HepG2 (cell line): ENCODE measurements around the gene GBE1. TPM values are rescaled to one million over a fixed set of nuclear protein-coding genes. Genes with fewer than 3 reads are reported as not detected.

Experiments used
- ATAC-seq: fragments of 200-7000 bp; cut with Tn5 transposase; 3 replicates; pipeline ENCODE4 v1.9.1; 2020; ENCODE audit warnings: mild to moderate bottlenecking, moderate library complexity
- BruUV-seq: library from RNA; stranded (reverse); fragments of 400-500 nt; replicated peaks from 2 replicates; lab custom pipeline; 2021; lab: Mats Ljungman, UMichigan
- CTCF ChIA-PET: fragments of 300-600 bp; formaldehyde crosslinking; extraction: SDS; loops from one replicate; lab custom pipeline; 2021; ENCODE audit warnings: low total read pairs, inconsistent platforms, low intra/inter-chr PET ratio; lab: Yijun Ruan, JAX
- POLR2A ChIA-PET: fragments of 350-600 bp; sonication (Branson Sonifier 250); formaldehyde crosslinking; loops from one replicate; lab custom pipeline; 2020; ENCODE audit warnings: antibody characterized with exemption, inconsistent platforms; lab: Yijun Ruan, JAX
- DNase-seq: peaks from one replicate; pipeline ENCODE4 v3.0.0-alpha.2; 2015; ENCODE audit warnings: low spot score
- FAIRE-seq: peaks from 3 replicates; lab custom pipeline; 2011; peaks lifted over from hg19 to GRCh38; lab: Jason Lieb, UNC
- H2AFZ ChIP-seq: one replicate; pipeline ENCODE4 v1.6.1; 2011; ENCODE audit warnings: low read length, inconsistent platforms
- H3K27ac ChIP-seq: fragments of 300-600 bp; 3 replicates; pipeline ENCODE4 v1.8.0; 2011; ENCODE audit warnings: mixed run types, mild to moderate bottlenecking, mixed read lengths, low read length, inconsistent platforms; ENCODE audit not compliant: insufficient read depth; ENCODE audit errors: extremely low read length
- H3K27me3 ChIP-seq, 2 experiments: fragments of 200-600 bp in 1 of 2; 2 replicates in 1 of 2; 3 replicates in 1 of 2; pipeline versions ENCODE4 v1.6.0 to v1.8.0; 2011; ENCODE audit warnings: low read length in 2 of 2, mild to moderate bottlenecking in 2 of 2, moderate library complexity in 2 of 2, inconsistent platforms in 1 of 2; ENCODE audit not compliant: insufficient read depth in 2 of 2, control insufficient read depth in 1 of 2
- H3K36me3 ChIP-seq, 2 experiments: fragments of 200-600 bp in 1 of 2; replicated peaks in 1 of 2; 2 replicates in 1 of 2; 3 replicates in 1 of 2; pipeline versions ENCODE4 v1.5.1 to v1.8.0; 2011; ENCODE audit warnings: low read length in 2 of 2, inconsistent platforms in 1 of 2; ENCODE audit not compliant: insufficient read depth in 2 of 2, control insufficient read depth in 1 of 2
- H3K4me1 ChIP-seq: 2 replicates; pipeline ENCODE4 v1.5.1; 2012; ENCODE audit warnings: low read length, inconsistent platforms; ENCODE audit not compliant: insufficient read depth
- H3K4me2 ChIP-seq: 2 replicates; pipeline ENCODE4 v1.6.0; 2011; ENCODE audit warnings: low read depth, low read length, inconsistent platforms
- H3K4me3 ChIP-seq, 3 experiments: fragments of 200-600 bp in 1 of 3; sonication (generic), shearing (Covaris generic) in 1 of 3; replicated peaks in 1 of 3; 2 replicates each; pipeline ENCODE4 v1.5.1; 2011 to 2016; ENCODE audit warnings: low read length in 3 of 3, inconsistent platforms in 2 of 3, low read depth in 2 of 3, mild to moderate bottlenecking in 2 of 3, control low read depth in 1 of 3, mixed read lengths in 1 of 3; ENCODE audit not compliant: insufficient read depth in 1 of 3
- H3K79me2 ChIP-seq: one replicate; pipeline ENCODE4 v1.6.1; 2011; ENCODE audit warnings: low read length, inconsistent platforms; ENCODE audit not compliant: insufficient read depth
- H3K9ac ChIP-seq: 2 replicates; pipeline ENCODE4 v1.6.0; 2011; ENCODE audit warnings: mild to moderate bottlenecking, low read depth, low read length, inconsistent platforms; ENCODE audit not compliant: insufficient read depth
- H3K9me3 ChIP-seq: 2 replicates; pipeline ENCODE4 v1.5.1; 2012; ENCODE audit warnings: mild to moderate bottlenecking, low read length
- H4K20me1 ChIP-seq: 2 replicates; pipeline ENCODE4 v1.6.0; 2011; ENCODE audit warnings: inconsistent platforms, mild to moderate bottlenecking, low read length, moderate library complexity; ENCODE audit not compliant: insufficient read depth
- BRF2 ChIP-seq: sonication (generic); formaldehyde crosslinking; IDR thresholded peaks from 2 replicates; pipeline ENCODE4 v1.8.1; 2022; ENCODE audit warnings: mild to moderate bottlenecking, missing genetic modification reagents
- IKZF1 ChIP-seq: fragments of 450-650 bp; IDR thresholded peaks from 2 replicates; pipeline ENCODE4 v1.7.1; 2016
- JUN ChIP-seq: sonication (generic); formaldehyde crosslinking; IDR thresholded peaks from 2 replicates; pipeline ENCODE4 v1.4.0; 2020; ENCODE audit warnings: mild to moderate bottlenecking, missing genetic modification reagents
- NFIC ChIP-seq: IDR thresholded peaks from 2 replicates; pipeline ENCODE4 v1.6.1; 2012; ENCODE audit warnings: mild to moderate bottlenecking, low read length, inconsistent platforms
- PAF1 ChIP-seq: IDR thresholded peaks from 2 replicates; pipeline ENCODE4 v1.6.1; 2016; ENCODE audit warnings: missing genetic modification reagents, missing compliant biosample characterization
- PHF8 ChIP-seq: sonication (generic); formaldehyde crosslinking; IDR thresholded peaks from 2 replicates; pipeline ENCODE4 v1.5.0; 2020; ENCODE audit warnings: missing genetic modification reagents
- PTBP1 ChIP-seq: fragments of 200-400 bp; formaldehyde crosslinking; IDR thresholded peaks from 2 replicates; pipeline ENCODE4 v1.6.1; 2018; ENCODE audit warnings: low read length, low read depth; ENCODE audit not compliant: poor library complexity, severe bottlenecking
- SYNCRIP ChIP-seq: fragments of 200-400 bp; formaldehyde crosslinking; IDR thresholded peaks from 2 replicates; pipeline ENCODE4 v1.6.1; 2018; ENCODE audit warnings: mild to moderate bottlenecking, low read depth, low read length; ENCODE audit not compliant: insufficient read depth
- TRIM24 ChIP-seq: sonication (generic); formaldehyde crosslinking; IDR thresholded peaks from 2 replicates; pipeline ENCODE4 v1.8.0; 2022; ENCODE audit warnings: mild to moderate bottlenecking, missing genetic modification reagents
- USF2 ChIP-seq, 2 experiments: sonication (generic) in 1 of 2; formaldehyde crosslinking in 1 of 2; IDR thresholded peaks; 2 replicates each; pipeline versions ENCODE4 v1.5.1 to v1.6.1; 2011 to 2020; ENCODE audit warnings: borderline replicate concordance in 1 of 2, low read depth in 1 of 2, low read length in 1 of 2, mild to moderate bottlenecking in 1 of 2, missing genetic modification reagents in 1 of 2, moderate library complexity in 1 of 2
- ZFP36L1 ChIP-seq: sonication (generic); formaldehyde crosslinking; IDR thresholded peaks from 2 replicates; pipeline ENCODE4 v1.8.0; 2022; ENCODE audit warnings: mild to moderate bottlenecking, missing genetic modification reagents, moderate library complexity
- ZNF20 ChIP-seq: sonication (generic); formaldehyde crosslinking; IDR thresholded peaks from 2 replicates; pipeline ENCODE4 v1.4.0; 2020; ENCODE audit warnings: mild to moderate bottlenecking, moderate library complexity, missing genetic modification reagents
- ZNF350 ChIP-seq: sonication (generic); formaldehyde crosslinking; IDR thresholded peaks from 2 replicates; pipeline ENCODE4 v1.4.0; 2020; ENCODE audit warnings: mild to moderate bottlenecking, low read depth, missing genetic modification reagents, borderline replicate concordance
- ZNF432 ChIP-seq: sonication (generic); formaldehyde crosslinking; IDR thresholded peaks from 2 replicates; pipeline ENCODE4 v1.5.0; 2020; ENCODE audit warnings: missing genetic modification reagents, mild to moderate bottlenecking, borderline replicate concordance
- in situ Hi-C: cut with HindIII; loops from 2 replicates; pipeline ENCODE4 v1.10.0; 2017; ENCODE audit warnings: low pct_unique_long_range_greater_than_20kb; ENCODE audit not compliant: extremely low pct_ligation_motif_present
- intact Hi-C: fragments of 100-400 bp; cut with micrococcal nuclease; formaldehyde crosslinking; loops from one replicate; pipeline ENCODE4 v1.10.0; 2022; ENCODE audit not compliant: unreplicated experiment
- polyA plus RNA-seq, 8 experiments: library from polyadenylated mRNA; depleted of rRNA in 3 of 8; stranded (reverse) in 7 of 8; unstranded in 1 of 8; fragments of >200 nt; fragmentation: Illumina TruSeq in 4 of 8; extraction: Trizol in 4 of 8; gene quantifications; 2 replicates each; pipeline versions ENCODE4 v1.2.1 to v1.2.3, GENCODE V29; 2011 to 2016; ENCODE audit warnings: low read depth in 4 of 8, missing spikeins in 1 of 8, mixed read lengths in 1 of 8; ENCODE audit not compliant: insufficient read depth in 1 of 8
- total RNA-seq, 5 experiments: library from RNA; depleted of rRNA; stranded (reverse); fragments of >200 nt; fragmentation: Illumina TruSeq; extraction: Trizol; gene quantifications; 2 replicates each; pipeline ENCODE4 v1.2.3, GENCODE V29; 2016; ENCODE audit warnings: low read depth in 1 of 5
- TF ChIP-seq, protein P1 (sequence below), 2 experiments: IDR thresholded peaks; 2 replicates each; pipeline ENCODE4 v1.6.1; 2011 to 2012; ENCODE audit warnings: low read length in 2 of 2, borderline replicate concordance in 1 of 2, low read depth in 1 of 2, mild to moderate bottlenecking in 1 of 2, moderate library complexity in 1 of 2
- TF ChIP-seq, protein P2 (sequence below): sonication (generic); formaldehyde crosslinking; IDR thresholded peaks from 2 replicates; pipeline ENCODE4 v1.4.0; 2020; ENCODE audit warnings: mild to moderate bottlenecking, missing genetic modification reagents

The GBE1 gene
- total and polyA plus RNA-seq, 2 of the 13 experiments (the other 11 are each of a cell fraction or from before 2014, with no cell fraction given), result 22.9 to 36.1 TPM

GRCh38 chr3:81451611-81452010 is 309.8 kb downstream of the GBE1 start:
- H3K9ac ChIP-seq, result no peak overlapping the region
- DNase-seq (no peak), FAIRE-seq (no peak), ATAC-seq (no peak)
- in situ Hi-C loops, result no loop called here
- intact Hi-C loops, result no loop called here
- no peaks in the 10 kb centered on the region for H3K36me3 ChIP-seq
- no peaks in the 10 kb centered on the region for H3K9me3 ChIP-seq
- H3K4me3 ChIP-seq, result no peak overlapping the region
- H2AFZ ChIP-seq, result no peak overlapping the region
- H3K4me2 ChIP-seq, result no peak overlapping the region
- ChIA-PET POLR2A (no interaction called here), CTCF (no interaction called here)
- no TSS peak for BruUV-seq
- H3K27ac ChIP-seq, result no peak overlapping the region
- no peaks in the 10 kb centered on the region for H4K20me1 ChIP-seq
- no peaks in the 10 kb centered on the region; a peak in 1 of 5 replicates for H3K27me3 ChIP-seq
- no peaks in the 10 kb centered on the region for H3K79me2 ChIP-seq
- no peaks in the 10 kb centered on the region for H3K4me1 ChIP-seq
- TF ChIP-seq NFIC (no peak), SYNCRIP (no peak), PAF1 (CRISPR knock-in tag) (no peak), BRF2 (CRISPR knock-in tag) (no peak), IKZF1 (no peak), PTBP1 (no peak), TRIM24 (no peak), PHF8 (CRISPR knock-in tag) (no peak), ZNF20 (CRISPR knock-in tag) (no peak), USF2 (IDR thresholded peaks at IDR 0.05; ENCODE audit: low read depth, low read length) (no peak), USF2 (CRISPR knock-in tag; IDR thresholded peaks at IDR 0.05; ENCODE audit: borderline replicate concordance) (no peak), ZNF350 (no peak), ZNF432 (CRISPR knock-in tag) (no peak), ZFP36L1 (CRISPR knock-in tag) (no peak), JUN (CRISPR knock-in tag) (no peak)
- TF ChIP-seq, protein P1, sequence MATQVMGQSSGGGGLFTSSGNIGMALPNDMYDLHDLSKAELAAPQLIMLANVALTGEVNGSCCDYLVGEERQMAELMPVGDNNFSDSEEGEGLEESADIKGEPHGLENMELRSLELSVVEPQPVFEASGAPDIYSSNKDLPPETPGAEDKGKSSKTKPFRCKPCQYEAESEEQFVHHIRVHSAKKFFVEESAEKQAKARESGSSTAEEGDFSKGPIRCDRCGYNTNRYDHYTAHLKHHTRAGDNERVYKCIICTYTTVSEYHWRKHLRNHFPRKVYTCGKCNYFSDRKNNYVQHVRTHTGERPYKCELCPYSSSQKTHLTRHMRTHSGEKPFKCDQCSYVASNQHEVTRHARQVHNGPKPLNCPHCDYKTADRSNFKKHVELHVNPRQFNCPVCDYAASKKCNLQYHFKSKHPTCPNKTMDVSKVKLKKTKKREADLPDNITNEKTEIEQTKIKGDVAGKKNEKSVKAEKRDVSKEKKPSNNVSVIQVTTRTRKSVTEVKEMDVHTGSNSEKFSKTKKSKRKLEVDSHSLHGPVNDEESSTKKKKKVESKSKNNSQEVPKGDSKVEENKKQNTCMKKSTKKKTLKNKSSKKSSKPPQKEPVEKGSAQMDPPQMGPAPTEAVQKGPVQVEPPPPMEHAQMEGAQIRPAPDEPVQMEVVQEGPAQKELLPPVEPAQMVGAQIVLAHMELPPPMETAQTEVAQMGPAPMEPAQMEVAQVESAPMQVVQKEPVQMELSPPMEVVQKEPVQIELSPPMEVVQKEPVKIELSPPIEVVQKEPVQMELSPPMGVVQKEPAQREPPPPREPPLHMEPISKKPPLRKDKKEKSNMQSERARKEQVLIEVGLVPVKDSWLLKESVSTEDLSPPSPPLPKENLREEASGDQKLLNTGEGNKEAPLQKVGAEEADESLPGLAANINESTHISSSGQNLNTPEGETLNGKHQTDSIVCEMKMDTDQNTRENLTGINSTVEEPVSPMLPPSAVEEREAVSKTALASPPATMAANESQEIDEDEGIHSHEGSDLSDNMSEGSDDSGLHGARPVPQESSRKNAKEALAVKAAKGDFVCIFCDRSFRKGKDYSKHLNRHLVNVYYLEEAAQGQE (IDR thresholded peaks at IDR 0.05; ENCODE audit: borderline replicate concordance in 1 of 2, low read depth in 1 of 2, low read length in 2 of 2), result no peak
- TF ChIP-seq, protein P2, sequence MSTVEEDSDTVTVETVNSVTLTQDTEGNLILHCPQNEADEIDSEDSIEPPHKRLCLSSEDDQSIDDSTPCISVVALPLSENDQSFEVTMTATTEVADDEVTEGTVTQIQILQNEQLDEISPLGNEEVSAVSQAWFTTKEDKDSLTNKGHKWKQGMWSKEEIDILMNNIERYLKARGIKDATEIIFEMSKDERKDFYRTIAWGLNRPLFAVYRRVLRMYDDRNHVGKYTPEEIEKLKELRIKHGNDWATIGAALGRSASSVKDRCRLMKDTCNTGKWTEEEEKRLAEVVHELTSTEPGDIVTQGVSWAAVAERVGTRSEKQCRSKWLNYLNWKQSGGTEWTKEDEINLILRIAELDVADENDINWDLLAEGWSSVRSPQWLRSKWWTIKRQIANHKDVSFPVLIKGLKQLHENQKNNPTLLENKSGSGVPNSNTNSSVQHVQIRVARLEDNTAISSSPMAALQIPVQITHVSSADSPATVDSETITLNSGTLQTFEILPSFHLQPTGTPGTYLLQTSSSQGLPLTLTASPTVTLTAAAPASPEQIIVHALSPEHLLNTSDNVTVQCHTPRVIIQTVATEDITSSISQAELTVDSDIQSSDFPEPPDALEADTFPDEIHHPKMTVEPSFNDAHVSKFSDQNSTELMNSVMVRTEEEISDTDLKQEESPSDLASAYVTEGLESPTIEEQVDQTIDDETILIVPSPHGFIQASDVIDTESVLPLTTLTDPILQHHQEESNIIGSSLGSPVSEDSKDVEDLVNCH (CRISPR knock-in tag), result no peak
